22Rv1 (cell line): ENCODE data around the gene SLCO3A1.

Experiments used
- ZFX ChIP-seq: fragments of 450-650 bp; IDR thresholded peaks from 2 replicates; pipeline ENCODE4 v1.6.1; 2017; ENCODE audit warnings: antibody characterized with exemption, borderline replicate concordance
- TF ChIP-seq, protein P1 (sequence below): fragments of 450-650 bp; IDR thresholded peaks from 2 replicates; pipeline ENCODE4 v1.5.1; 2017; ENCODE audit warnings: mild to moderate bottlenecking

DNA sequence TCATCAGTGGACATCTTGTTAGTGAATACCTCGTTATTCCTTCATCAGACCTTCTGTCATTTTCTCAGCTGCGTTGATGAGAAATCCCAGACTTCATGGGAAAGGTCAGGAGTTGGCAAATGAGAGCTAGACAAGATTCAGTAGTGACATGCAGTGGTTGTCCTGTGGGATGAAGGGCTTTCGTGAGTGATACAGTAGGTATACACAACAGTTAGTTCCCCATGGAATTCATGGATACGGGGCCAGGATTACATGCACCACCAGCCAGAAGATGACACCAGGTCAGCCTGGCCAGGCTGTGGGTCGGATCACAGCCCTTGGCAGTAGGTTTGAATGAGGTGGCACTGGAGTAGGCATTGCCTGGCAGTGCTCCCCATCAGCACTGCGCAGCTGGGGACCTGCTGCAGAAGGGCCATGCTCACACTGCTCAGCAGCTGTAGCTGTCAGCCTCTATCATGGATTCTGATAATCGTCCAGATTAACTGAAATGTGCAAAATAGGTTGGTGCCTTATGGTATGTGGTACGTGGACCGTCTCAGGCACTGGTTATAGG lies 150.1 kb downstream of the SLCO3A1 start:
- TF ChIP-seq, protein P1, sequence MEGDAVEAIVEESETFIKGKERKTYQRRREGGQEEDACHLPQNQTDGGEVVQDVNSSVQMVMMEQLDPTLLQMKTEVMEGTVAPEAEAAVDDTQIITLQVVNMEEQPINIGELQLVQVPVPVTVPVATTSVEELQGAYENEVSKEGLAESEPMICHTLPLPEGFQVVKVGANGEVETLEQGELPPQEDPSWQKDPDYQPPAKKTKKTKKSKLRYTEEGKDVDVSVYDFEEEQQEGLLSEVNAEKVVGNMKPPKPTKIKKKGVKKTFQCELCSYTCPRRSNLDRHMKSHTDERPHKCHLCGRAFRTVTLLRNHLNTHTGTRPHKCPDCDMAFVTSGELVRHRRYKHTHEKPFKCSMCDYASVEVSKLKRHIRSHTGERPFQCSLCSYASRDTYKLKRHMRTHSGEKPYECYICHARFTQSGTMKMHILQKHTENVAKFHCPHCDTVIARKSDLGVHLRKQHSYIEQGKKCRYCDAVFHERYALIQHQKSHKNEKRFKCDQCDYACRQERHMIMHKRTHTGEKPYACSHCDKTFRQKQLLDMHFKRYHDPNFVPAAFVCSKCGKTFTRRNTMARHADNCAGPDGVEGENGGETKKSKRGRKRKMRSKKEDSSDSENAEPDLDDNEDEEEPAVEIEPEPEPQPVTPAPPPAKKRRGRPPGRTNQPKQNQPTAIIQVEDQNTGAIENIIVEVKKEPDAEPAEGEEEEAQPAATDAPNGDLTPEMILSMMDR = no peak
- no peak for TF ChIP-seq ZFX
